Endothelial cell of umbilical vein (primary cell): Measurements from ENCODE around the gene TPK1.

Experiments
- EZH2 ChIP-seq: IDR thresholded peaks from 2 replicates; pipeline ENCODE4 v1.6.1; 2012; ENCODE audit warnings: borderline replicate concordance, low read depth, mild to moderate bottlenecking, moderate library complexity, low read length, inconsistent platforms; ENCODE audit not compliant: severe bottlenecking
- FOS ChIP-seq: IDR thresholded peaks from 2 replicates; pipeline ENCODE4 v1.6.1; 2011; ENCODE audit warnings: mild to moderate bottlenecking, low read length, moderate library complexity, borderline replicate concordance; ENCODE audit not compliant: insufficient read depth
- GATA2 ChIP-seq: IDR thresholded peaks from 2 replicates; pipeline ENCODE4 v1.7.0; 2011; ENCODE audit warnings: low read depth, mild to moderate bottlenecking, moderate library complexity, mixed read lengths, low read length; ENCODE audit not compliant: insufficient read length, insufficient read depth
- MAX ChIP-seq: IDR thresholded peaks from 2 replicates; pipeline ENCODE4 v1.6.1; 2011; ENCODE audit not compliant: insufficient read depth, insufficient read length
- MYC ChIP-seq: IDR thresholded peaks from one replicate; pipeline ENCODE4 v1.6.1; 2011; ENCODE audit warnings: mild to moderate bottlenecking, low read depth, low read length
- POLR2A ChIP-seq: IDR thresholded peaks from 2 replicates; pipeline ENCODE4 v1.6.1; 2012; ENCODE audit warnings: low read depth, mild to moderate bottlenecking, control low read depth, low read length
- POLR2AphosphoS5 ChIP-seq: IDR thresholded peaks from 2 replicates; pipeline ENCODE4 v1.6.1; 2012; ENCODE audit warnings: low read depth, mild to moderate bottlenecking, control low read depth, low read length, moderate library complexity; ENCODE audit not compliant: insufficient read depth
- TF ChIP-seq, protein P1 (sequence below), 2 donors: IDR thresholded peaks; 1 replicate in 1 of 2; 2 replicates in 1 of 2; pipeline ENCODE4 v1.5.1; 2011; ENCODE audit warnings: low read length in 2 of 2, mild to moderate bottlenecking in 2 of 2, moderate library complexity in 2 of 2, control low read depth in 1 of 2, inconsistent platforms in 1 of 2, low read depth in 1 of 2; ENCODE audit not compliant: insufficient read depth in 1 of 2; ENCODE audit errors: extremely low read depth in 1 of 2

DNA sequence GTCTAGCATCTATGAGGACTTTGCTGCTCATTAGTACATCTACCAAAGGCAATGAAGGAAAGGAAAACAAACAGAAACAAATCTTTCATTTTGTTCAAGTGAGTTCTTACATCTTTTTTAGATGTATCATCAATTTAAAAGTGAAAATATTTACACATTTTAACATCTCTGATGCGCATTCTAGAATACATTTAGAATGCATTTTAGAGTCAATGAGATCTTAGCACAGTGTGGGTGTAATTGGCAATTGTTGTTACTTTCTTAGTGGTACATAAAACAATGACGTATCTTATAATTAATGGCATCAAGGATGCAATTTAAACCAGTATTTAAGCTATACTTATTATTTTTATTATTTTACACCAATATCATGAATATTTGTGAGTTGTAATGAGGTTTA, 51.4 kb downstream of the TPK1 start:
- TF ChIP-seq, protein P1, sequence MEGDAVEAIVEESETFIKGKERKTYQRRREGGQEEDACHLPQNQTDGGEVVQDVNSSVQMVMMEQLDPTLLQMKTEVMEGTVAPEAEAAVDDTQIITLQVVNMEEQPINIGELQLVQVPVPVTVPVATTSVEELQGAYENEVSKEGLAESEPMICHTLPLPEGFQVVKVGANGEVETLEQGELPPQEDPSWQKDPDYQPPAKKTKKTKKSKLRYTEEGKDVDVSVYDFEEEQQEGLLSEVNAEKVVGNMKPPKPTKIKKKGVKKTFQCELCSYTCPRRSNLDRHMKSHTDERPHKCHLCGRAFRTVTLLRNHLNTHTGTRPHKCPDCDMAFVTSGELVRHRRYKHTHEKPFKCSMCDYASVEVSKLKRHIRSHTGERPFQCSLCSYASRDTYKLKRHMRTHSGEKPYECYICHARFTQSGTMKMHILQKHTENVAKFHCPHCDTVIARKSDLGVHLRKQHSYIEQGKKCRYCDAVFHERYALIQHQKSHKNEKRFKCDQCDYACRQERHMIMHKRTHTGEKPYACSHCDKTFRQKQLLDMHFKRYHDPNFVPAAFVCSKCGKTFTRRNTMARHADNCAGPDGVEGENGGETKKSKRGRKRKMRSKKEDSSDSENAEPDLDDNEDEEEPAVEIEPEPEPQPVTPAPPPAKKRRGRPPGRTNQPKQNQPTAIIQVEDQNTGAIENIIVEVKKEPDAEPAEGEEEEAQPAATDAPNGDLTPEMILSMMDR (IDR thresholded peaks at IDR 0.05; ENCODE audit: extremely low read depth in 1 of 2, insufficient read depth in 1 of 2, low read depth in 1 of 2, low read length in 2 of 2) = no peak
- no peak for TF ChIP-seq POLR2AphosphoS5
- no peak for TF ChIP-seq POLR2A
- no peak for TF ChIP-seq EZH2
- no peak for TF ChIP-seq FOS
- TF ChIP-seq MAX = no peak
- no peak for TF ChIP-seq GATA2
- no peak for TF ChIP-seq MYC
